Occipital lobe (tissue), 2 donors: ENCODE data around the gene XRCC4. TPM values are rescaled to one million over a fixed set of nuclear protein-coding genes. Genes with fewer than 3 reads are reported as not detected.
"Not testable (repeated sequence)": the region's sequence is repeated elsewhere in the genome, so short reads cannot be mapped to it uniquely, and the experiment has no call there.

Source experiments
- DNase-seq: peaks from one replicate; lab custom pipeline; 2025; lab: John Stamatoyannopoulos, UW
- total RNA-seq: library from RNA; depleted of rRNA; stranded (reverse); fragments of >200 nt; gene quantifications from one replicate; pipeline ENCODE4 v1.2.3, GENCODE V29; 2014

Gene XRCC4
- total RNA-seq, 1 donor from 2014 or later = 7.8 TPM

DNA sequence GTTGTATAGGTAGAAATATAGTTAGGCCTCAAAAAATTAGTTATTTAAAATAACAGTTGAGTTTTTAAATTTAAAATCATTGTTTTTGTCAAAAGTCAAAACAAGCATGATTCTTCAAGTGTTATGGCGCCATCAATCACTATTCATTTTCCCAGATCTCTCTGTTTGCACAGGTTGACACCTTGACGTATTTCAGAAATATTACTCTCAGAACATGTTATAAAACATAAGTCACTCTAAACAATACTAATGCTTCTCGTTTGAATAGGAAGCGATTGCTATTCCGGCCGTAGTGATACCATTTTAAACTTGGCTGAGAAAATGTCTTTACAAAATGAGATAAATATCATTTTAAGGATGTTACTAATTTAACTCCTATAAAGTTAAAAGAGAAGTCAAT is 268.1 kb downstream of the XRCC4 start:
- DNase-seq = no peak

DNA sequence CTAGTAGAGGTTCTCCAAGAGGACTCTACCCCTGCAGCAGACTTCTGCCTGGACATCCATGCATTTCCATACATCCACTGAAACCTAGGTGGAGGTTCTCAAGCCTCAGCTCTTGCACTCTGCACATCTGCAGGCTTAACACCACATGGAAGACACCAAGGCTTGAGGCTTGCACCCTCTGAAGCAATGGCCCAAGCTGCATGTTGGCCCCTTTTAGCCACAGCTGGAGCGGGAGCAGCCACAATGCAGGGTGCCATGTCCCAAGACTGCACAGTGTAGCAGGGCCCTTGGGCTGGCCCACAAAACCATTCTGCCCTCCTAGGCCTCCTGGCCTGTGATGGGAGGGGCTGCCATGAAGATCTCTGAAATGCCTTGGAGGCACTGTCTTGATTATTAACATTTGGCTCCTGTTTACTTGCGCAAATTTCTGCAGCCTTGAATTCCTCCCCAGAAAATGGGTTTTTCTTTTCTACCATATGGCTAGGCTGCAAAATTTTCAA is 271.0 kb downstream of the XRCC4 start:
- no peak for DNase-seq

DNA sequence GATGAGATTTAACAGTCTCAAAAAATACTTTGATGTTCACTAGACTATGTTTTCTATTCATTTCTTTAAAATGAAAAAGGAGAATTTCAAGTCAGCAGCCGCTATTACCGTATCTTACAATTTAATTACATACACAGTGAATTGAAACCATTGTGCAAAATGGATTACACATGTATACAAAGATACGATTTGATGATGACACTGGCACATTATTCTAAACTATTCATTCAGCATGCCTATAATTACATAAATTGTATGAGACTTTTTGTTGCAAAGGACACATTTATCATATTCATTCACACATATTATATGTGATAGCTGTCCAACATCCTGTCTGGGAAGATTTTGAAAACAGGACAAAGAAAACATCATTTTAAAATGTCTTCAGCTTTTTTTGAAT is 275.9 kb downstream of the XRCC4 start:
- DNase-seq = no peak

DNA sequence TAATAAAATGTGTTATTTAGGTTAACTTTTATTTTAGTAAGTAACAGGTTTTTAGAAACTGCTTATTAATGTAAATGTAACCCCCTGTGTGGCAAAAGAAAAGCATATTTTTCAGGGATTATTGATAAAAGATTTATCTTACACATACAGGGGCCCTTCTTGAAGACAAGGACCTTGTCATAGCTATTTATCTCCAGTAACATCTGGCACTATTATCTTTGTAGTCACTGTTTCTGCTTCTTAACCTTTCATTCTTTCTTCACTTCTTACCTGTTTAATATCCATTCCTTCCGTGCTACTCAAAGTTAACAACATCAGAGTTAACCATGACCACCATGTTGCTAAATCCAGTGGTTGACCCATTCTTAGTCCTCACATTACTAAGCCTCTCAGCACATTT is 276.4 kb downstream of the XRCC4 start:
- no peak for DNase-seq

DNA sequence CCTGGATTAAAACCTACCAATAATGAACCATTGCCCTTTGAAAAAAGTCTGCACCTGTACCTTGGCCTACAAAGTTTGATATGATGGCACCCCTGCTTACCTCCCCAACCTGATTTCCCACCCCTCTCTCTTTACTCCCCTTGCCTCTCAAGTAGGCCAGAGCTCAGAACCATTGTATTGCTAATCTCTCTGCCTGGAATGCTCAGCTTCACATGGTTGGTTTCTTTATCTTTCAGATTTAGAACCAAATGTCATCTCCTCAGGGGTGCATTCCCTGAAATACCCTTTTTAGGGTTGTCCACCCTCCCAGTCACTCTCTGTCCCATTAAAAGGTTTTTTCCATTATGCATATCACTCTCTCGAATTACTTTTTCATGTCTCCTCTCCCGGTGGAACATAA is 277.6 kb downstream of the XRCC4 start:
- no peak for DNase-seq

DNA sequence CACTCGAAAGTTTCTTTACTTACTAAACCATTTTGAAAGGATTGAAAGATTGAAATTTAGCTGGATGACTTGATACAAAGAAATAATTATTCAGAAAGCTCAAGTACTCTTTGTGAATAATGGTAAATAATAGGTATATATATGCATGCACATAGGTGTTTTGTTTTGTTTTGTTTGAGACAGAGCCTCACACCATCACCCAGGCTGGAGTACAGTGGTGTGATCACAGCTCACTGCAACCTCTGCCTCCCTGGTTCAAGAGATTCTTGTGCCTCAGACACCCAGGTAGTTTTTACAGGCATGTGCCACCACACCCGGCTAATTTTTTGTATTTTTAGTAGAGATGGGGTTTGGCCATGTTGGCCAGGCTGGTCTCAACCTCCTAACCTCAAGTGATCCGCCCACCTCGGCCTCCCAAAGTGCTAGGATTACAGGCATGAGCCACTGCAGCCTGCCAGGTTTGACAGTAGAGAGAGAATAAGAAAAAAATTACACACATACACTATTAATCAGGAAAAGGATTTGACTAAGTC is 278.2 kb downstream of the XRCC4 start:
- DNase-seq = not testable (repeated sequence)

DNA sequence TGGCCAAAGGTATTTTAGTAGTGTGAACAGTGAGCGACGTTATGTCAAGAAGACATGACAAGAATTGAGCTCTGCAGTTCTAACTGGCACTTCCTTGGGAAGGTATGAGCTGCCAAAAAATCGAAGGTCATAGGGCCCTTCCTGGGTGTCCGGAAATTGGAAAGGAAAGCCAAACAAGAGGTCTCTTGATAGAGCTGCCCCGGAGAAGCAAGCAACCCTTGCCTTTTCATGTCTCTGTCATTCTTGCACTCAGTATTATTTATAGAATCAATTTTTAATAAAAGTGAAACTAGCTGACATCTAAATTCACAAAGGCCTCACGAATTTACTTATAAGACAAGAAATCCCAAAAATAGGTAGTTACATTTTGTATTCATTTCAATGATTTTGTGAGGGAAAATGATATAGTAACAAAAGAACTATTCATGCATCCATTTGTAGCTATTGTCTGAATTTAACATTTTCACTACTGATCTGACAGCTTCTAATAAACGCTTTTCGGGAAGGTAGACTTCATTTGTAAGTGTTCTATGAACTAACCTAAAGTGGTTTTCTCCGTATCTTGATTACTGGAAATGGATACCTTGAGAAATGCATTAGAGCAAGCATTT is 280.4 kb downstream of the XRCC4 start:
- no peak for DNase-seq

DNA sequence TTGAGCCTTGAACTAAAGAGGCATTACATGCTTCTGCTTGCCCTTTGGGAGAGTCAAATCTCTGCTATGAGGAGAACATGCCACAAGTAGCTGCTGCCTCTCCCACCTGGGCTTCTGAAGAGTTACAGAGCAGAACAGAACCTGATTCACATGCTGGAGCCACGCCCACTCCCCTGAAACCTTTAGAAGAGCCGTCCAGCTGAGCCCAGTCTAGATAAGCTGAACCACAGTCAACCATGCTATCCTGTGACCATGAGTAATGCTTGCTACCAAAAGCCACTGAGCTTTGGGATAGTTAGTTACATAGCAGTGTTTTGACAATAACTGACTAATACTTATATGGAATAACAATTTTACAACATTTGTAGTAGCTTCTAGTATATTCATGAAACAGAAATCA is 283.2 kb downstream of the XRCC4 start:
- no peak for DNase-seq

DNA sequence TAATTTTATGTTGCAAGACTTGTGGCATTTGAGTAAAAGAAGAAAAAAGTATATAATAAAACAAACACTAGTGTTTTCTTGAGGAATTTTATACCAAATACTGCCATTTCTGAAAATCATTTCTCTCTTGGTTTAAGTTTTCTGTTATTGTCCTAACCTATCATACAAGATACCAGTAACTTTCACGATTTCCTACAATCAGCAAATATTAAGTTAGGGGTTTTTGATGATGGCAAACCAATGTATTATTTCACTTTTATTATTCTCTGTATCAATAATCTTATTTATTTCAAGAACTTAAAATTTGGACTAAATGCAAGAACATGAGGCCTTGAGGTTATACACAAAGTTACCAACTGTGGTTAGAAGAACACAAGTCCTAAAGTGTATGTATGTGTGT is 285.2 kb downstream of the XRCC4 start:
- DNase-seq = no peak

DNA sequence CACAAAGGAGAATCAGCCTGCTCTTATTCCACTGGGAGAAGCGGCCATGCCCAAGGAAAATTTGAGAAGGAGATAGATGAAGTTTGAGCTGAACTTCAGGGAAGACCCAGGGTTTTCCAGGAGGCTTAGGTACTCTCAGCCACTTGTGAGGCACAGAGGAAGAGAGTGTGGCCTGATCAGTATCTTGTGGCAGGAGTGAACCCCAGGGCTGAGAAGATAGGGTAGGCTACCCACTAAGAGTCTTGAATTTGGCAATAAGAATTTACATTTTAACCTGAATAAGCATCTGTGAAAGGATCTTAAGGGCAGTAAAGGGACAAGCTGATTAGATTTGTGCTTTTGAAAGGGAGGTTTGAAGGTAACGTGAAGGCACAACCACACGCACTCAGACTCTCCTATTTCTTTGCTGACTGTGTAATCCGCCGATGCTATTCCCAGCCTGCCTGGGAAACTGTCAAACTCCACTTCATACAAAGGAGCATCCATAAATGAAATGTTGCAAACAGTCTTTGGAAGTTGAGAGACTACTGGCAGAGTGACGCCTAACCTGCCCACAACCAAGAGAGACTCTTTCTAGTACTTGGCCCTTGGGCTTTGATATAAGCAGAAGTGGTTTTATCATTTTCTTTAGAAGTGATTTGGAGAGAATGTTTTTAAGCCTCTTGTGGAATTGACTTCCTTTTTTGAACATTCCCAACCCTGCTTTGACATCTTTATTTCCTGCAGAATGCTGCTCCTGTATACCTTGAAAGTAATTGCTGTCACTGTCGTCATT is 286.0 kb downstream of the XRCC4 start:
- no peak for DNase-seq

DNA sequence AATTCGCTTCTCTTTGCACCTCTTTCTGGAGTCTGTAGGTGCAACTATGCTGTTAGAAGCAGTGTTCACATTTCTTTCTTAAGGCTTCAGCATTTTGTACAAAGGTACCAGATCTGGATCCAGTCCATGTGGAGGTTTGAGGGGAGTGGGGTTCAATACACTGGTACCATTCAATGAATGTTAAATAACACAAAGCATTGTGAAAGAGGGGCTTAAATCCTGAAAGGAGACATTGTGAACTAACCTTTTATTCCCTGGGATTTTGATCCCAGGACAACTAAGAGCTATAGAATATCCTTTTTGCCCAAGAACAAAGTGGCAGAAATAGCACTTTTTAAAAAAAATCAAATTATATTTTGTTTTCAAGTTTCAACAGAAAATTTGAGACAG is 286.5 kb downstream of the XRCC4 start:
- no peak for DNase-seq

DNA sequence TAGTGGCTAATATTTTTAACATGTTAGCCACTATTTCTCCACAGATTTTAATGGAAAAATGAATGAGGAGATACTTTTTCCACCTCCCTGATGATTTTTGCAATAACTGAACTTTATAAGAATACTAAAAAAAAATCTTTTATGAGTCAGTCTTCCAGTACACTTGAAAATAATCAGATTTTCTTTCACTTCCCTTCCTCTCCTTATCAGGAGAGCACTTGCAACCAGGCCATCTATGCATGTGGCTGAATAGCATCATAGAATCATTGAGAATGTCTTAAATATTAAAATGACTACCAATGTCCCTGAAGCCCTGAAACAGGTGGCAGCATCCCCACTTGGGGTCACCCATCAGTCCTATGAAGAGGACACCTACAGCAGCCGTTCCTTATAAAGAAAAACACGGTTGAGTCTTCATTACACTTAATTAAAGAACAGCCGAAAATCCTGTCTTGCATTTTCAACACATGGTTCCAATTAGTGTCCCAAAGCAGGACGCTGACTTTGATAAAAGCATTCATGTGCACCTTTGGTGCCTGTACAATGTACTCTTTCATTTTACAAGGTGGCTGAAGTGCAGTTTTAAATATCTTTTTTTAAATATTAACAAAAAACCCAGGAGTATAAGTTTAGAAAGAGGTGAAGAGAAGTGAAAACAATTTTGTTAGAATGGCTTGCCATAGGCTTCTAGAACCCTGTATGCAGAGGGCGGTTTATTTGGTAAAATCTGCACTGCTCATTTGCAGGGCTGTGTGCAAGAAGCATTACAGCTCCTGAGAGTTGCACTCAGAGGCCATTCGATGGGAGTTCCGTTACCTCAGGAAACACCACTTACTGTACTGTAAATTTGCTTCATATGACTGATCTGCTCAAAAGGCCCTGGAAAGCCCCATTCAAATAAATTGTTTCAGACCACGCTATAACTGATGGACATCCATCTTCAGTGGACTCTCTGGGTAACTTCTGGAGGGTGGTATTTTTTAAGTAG is 287.3 kb downstream of the XRCC4 start:
- no peak for DNase-seq

DNA sequence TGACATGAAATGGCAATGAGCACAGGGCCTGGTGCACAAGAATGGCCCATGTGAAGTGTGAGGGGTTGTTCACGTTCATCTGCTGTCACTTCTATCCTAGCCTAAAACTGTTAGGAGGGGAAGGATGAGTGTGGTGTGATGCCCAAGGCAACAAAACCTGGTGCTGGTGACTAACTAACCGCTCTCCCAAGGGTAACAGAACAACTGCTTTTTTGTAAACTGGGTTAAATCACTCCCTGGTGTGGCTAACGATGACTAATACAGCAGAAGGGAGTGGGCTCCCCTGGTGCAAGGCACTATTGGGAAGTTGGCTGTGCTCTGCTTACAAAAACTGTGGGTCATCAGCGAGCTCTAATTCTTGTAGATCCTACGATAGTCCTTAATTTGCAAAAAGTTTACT is 291.0 kb downstream of the XRCC4 start:
- no peak for DNase-seq

DNA sequence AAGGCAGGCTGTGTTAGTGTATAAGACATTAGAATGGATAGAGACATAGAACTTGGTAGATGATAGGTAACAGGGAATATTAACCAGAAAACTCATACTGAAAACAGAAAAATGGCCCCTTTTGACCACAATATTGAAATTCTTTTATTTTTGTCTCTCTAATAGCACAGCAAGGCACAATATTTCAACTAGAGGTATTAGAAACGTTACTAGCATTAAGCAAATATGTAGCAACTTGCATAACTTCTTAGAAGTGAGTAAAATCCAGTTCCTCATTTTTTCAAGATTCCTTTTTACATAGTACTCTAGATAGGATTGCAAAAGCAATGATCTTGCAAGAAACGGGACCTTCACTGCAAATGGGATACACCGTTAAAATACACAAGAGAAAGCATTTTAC is 291.5 kb downstream of the XRCC4 start:
- DNase-seq = no peak

DNA sequence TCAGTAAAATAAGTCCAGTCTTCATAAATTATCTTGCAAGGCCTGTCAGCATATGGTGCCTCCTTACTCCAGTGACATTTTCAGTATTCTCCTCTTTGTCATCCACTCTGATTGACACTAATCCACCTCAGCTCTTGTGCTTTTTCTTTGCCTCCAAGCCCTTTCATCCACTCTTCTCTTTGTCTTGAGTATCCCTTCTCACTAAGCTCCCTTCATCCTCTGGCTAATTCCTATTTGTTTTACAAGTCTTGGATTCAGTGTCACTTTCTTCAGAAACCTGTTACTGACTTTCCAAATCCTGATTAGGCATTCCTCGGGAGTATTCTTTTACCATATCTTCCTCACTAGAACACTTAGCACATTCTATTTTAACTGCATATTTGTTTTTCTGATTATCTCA is 293.6 kb downstream of the XRCC4 start:
- DNase-seq = no peak

DNA sequence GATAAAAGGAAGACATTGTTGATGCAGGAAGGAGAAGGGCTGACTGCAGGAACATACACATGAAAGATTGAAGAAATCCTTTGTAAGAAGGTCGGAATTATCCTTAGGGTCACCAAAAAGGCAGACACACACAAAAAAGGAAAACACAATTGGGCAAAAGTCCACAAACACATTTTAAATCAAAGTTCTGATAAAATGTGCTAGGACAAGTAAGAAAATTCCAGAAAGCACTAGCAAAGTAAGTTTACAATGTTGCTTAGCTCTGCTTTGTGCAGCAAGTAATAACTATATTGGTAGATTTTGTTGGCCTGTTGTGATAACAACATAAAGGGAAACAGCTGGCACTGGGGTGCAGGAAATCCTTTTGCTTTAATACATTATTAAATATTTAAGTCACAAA is 294.4 kb downstream of the XRCC4 start:
- no peak for DNase-seq

DNA sequence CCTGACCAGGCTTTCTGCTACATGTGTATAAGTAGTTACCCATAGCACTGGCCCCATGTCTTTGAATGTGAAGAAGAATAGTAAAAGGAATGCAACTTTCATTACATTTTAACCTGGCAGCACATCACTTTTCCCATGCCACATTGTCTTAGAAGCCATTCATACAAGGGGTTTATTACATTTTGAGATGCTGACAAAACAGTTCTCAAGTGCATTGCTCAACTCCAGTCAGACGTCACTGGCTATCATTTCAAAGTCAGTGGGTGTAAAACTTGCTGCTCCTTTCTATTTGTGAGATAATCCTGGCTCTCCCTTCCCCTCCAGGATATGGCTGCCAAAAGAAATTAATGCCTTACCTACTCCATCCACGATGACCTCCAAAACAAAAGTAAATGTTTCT is 297.2 kb downstream of the XRCC4 start:
- DNase-seq = no peak

DNA sequence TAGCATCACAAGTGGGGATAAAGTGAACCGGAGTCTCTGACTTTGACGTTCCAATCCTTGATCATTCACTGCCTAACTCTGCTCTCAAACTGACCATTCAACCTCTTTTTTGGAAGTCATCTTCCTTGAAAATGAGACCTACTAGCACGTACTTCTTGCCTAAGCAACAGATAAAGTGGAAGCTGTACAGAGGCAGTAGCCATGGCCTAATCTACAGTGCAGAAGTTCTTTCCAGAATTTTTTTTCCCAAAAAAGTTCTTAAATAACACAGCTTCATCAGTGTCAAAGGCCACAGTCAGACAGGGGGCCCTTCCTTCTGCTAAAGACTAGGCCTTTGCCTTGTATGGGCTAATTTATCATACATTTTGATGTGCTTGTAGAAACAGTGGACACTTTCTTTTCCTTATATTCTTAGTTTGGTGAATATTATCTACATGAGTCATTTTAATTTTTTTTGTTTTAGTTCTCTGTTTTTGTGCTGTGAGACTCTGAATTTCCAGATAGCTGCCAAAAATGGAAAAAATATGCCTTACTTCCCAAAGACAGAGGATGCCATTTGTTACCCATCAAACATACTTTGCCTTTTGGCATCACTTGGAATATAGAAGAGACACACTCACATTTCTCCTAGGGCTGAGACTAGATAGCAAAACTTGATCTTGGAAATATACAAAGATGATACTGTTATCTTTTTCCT is 297.9 kb downstream of the XRCC4 start:
- no peak for DNase-seq

DNA sequence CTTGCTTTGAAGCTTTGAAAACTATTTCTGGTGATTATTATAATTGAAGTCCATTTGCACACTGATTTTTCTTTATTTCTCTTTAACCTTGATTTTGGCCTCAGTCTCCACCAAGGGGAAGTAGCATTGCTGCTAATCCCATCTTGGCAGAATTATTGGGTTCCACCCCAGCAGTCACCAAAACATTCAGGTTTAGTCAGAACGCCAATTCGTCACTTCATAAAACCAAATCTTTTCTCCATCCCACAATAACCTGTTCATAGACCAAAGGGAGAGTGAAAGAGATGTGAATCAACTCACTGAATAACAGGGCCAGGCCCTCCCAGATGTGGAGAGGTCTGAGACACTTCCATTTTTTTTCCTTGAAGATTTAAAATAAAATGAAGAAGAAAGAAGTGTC is 299.1 kb downstream of the XRCC4 start:
- DNase-seq = no peak

DNA sequence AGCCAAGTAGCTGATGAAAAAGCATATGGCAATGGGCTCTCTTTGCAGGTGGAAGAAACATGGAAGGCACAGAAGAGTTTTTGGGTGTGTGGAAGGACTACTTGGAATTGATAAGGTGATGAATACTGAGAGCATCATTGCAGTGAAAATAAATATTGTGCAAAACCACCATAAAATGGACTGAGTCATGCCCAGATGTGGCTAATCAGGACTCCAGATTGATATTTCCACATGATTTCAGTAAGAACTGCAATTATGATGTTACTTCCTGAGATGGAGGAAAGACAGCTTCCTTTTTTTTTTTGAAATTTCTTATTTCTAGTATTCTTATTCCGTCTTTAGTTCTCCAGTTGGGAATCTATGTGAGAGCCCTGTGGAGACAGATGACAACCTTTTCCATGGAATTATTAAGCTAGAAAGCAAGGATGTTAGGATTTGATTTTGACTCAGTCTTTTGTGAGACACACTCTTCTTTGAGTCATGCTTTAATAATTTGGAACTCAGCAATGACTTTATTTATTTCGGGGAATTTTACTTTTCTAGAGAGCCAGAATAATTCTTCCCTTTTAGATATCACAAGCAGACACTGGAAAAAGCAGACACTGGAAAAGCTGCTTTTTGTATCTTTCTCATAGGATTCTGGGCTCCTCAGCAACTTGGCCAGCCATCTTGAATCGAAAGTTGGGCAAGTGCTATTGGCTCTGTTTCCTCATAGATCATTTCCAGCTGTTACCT is 300.0 kb downstream of the XRCC4 start:
- no peak for DNase-seq
